HG02623 (cell line): Measurements from ENCODE around the gene LMAN1L.
A peak's percentile ranks its signal among the peaks of the same experiment; 100 is the strongest.
"Not testable (repeated sequence)": the region's sequence is repeated elsewhere in the genome, so short reads cannot be mapped to it uniquely, and the experiment has no call there.

Experiments used
- ATAC-seq: cut with Tn5 transposase; IDR thresholded peaks from one replicate; pipeline ENCODE4 v1.9.1; 2021; ENCODE audit warnings: moderate library complexity; ENCODE audit not compliant: unreplicated experiment

Gene LMAN1L

GRCh38 chr15:74782259-74783071 is 30.2 kb upstream of the LMAN1L start:
- peak; percentile 9 for ATAC-seq

- ATAC-seq, result no peak
These were observed 29.4 kb upstream of the LMAN1L start for GRCh38 chr15:74783072-74783807.

DNA sequence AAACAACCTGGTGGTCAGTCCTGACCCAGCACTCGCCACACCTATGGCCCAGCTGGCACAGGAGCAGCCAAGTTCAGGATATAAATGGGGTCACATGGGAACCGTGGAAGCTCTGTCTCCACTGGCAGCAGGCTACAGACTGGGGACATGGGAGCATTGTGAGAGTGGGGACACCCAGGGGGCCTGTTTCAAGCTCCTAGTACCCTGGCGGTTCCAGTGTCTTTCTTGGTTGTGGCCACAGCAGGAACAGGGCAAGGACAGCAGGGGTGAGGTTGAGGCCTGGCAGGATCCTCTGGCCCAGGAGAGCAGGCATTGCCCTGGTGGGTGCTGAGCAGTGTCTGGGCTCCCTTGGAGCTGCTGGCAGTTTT is 28.8 kb upstream of the LMAN1L start:
- ATAC-seq, result no peak

- ATAC-seq, result no peak
These were observed 28.0 kb upstream of the LMAN1L start for GRCh38 chr15:74784426-74785193.

DNA sequence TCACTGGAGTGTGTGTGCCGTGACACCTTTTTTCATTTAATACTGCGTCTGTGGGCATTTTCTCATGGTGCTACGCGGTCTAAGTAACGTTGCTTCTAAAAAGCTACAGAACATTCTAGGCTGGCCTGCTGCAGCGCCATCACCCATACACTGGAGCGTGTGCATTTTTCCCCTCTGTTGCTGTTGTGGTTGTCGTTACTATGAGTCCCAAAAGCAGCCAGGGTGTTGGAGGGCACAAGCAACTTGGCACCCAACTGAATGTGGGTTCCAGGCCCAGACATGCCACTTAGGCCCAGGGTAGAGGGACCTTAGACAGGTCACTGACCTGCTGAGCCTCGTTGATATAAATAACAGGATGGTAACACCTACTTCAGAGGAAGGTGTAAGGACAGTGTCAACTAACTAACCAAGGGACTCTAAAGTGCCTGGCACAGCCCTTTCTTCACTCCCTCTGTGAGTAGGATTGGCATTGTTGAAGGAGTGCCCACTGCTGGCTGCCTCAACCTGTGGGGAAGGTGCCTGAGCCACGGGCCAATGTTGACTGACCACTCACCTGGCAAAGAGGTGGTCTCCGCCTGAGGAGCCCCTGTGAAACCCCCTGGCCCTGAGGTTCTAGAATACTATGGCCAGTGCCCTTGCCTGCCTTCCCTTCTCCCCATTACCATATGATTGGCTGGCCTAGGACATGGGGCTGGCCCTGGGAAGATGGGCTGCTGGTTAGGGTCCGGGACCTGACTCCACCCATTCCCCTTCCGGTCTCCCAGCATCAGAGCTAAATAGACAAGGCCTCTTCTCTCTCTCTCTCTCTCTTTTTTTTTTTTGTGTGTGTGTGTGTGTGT is 27.2 kb upstream of the LMAN1L start:
- no peak for ATAC-seq

DNA sequence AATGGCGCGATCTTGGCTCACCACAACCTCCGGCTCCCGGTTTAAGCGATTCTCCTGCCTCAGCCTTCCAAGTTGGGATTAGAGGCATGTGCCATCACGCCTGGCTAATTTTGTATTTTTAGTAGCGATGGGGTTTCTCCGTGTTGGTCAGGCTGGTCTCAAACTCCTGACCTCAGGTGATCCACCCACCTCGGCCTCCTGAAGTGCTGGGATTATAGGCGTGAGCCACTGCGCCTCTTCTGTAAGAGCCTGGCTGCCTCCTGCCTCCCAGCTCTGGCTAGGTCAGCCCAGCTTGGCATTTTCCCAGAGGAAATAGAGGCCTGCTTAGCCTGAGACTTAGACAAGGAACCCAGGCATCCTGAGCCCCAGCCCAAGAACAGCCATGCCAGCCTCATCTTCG is 26.6 kb upstream of the LMAN1L start:
- ATAC-seq, result not testable (repeated sequence)

- ATAC-seq, result no peak
These were observed 26.0 kb upstream of the LMAN1L start for GRCh38 chr15:74786551-74787165.

DNA sequence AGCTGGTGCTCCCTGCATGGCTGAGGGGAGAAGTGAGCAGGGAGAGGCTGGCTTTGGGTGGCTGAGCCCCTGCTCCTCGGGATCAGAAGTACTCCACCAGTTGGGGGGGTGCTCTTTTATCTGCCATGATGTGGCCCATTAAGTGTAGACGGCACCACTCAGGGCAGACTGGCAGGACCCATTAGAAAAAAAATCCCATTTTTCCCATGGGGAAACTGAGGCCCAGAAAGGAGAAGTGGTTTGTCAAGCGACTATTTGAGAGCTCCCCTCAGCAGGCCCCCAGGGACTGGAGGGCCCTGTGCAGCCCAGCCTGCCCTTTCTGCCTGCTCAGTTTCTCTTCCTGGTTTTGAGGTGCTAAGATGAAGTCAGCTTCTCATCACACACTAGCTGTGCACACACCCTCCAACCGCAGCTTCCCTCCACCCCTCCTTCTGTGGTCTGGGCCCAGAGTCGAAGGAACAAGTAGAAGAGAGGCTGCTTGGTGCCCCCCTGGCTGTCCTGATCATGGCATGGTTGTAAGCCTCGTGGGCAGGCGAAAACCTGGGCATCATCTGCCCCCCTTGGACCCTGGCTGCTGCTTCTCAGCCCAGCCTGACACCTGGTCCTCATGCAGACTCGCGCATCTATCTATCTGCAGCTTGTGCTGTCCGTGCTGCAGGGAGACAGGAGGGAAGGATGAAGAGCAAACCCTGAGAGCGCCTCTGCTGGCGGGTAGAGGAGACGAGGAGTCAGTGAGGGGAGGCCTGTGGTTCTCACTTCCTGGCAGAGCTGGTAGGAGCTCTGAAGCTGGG is 25.2 kb upstream of the LMAN1L start:
- ATAC-seq, result peak; percentile 46

DNA sequence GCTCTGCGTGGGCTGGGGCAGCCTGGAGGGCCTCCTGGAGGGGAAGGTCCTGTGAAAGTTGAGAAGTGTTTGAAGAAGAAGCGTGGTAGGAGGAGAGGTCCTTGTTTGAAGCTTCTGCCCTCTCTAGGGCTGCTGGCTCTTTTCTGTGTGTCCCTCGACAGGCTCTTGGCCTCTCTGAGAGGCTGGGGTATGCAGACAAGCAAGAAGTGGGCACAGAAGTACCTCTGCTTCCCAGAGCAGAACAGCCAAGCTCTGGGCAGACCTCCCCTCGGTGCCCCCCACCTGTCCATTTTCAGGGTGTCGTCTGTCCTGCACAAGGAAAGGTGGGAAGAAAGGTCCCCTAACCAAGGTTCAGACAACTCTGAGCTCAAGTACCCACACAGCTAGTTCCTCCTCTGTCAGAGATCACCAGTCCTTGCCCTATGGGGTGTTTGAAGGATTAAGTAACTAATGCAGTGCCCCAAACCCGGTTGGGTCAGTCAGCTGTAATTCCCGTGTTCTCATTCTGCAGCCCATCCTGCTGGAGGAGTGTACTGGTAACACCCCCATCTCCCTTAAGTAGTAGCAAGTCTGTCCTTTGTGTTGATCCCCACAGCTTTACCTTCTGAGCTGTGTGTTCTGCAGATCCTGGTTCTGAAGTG is 24.5 kb upstream of the LMAN1L start:
- no peak for ATAC-seq

DNA sequence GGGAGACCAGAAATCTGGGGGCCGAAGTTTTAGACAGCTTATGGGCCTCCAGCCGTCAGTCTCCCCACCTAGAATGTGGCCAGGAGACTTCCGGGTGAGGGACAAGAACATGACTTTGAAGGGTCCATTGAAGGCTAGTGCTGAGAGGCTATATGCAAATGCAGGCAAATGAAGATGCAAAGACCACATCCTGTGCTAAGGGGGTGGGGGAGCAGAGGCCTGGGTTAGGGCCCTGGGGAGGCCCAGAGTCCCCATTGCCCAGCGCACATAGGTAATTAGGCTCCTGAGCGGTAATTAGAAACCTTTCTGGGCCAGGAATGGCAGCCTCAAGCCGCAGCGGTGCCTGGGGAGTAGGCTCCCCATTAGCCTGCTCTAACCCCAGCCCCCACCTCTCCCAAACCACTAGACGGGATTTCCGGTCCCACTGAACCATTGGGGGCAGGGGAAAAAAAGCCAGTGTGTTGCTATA is 23.9 kb upstream of the LMAN1L start:
- ATAC-seq, result peak; percentile 21

GRCh38 chr15:74789171-74789631 is 23.4 kb upstream of the LMAN1L start:
- ATAC-seq, result no peak

DNA sequence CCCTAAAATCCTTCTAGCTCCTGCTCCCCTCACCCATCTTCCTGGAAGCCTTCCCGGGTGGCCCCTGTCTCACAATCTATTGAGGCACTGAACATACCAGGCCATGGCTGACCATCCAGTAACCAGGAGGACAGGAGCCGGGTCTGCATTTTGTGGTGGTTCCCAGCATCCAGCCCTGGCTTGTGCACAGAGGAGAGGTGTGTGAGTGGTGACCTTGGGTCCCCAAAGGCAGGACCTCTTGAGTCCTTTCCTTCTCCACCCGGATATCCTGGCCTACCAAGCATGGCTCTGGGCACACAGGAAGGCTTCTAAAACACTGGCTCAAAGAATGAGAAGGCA is 22.9 kb upstream of the LMAN1L start:
- ATAC-seq, result no peak

- no peak for ATAC-seq
These were observed 22.3 kb upstream of the LMAN1L start for GRCh38 chr15:74790080-74790916.

DNA sequence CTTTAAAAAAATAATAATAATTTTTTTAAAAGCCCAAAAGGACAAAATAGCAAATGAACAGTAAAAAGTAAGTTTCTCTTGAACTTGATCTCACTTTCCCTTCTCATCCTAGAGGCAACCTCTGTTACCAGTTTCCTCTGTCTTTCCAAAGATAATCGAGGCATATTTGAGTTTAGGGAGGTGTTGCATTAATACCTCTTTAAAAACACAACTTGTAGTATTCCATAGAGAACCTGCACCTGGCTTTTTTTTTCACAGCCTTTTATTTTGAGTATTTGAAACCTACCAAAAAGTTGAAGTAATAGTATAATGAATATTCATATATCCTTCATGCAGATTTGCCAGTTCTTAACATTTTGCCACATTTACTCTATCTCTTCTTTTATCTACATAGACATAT is 21.6 kb upstream of the LMAN1L start:
- ATAC-seq, result no peak

- ATAC-seq, result no peak
These were observed 21.0 kb upstream of the LMAN1L start for GRCh38 chr15:74791667-74792066.

- no peak for ATAC-seq
These were observed 20.2 kb upstream of the LMAN1L start for GRCh38 chr15:74792227-74793016.
